HUES64 (cell line): ENCODE measurements around the gene HEMGN.

Experiments
- H3K27ac ChIP-seq: 2 replicates; pipeline ENCODE4 v1.7.0; 2013; ENCODE audit warnings: low read depth, low read length, inconsistent platforms
- H3K27me3 ChIP-seq: 2 replicates; pipeline ENCODE4 v1.6.1; 2013; ENCODE audit warnings: mild to moderate bottlenecking, low read length; ENCODE audit not compliant: insufficient read depth
- H3K36me3 ChIP-seq: 2 replicates; pipeline ENCODE4 v1.6.1; 2013; ENCODE audit warnings: mild to moderate bottlenecking, low read length; ENCODE audit not compliant: insufficient read depth
- H3K4me1 ChIP-seq: 2 replicates; pipeline ENCODE4 v1.6.1; 2013; ENCODE audit warnings: mild to moderate bottlenecking, low read length, moderate library complexity; ENCODE audit not compliant: insufficient read depth
- H3K4me3 ChIP-seq: 2 replicates; pipeline ENCODE4 v1.5.1; 2013; ENCODE audit warnings: mild to moderate bottlenecking, low read length, moderate library complexity
- H3K9ac ChIP-seq: 2 replicates; pipeline ENCODE4 v1.6.1; 2013; ENCODE audit warnings: mild to moderate bottlenecking, low read depth, low read length
- H3K9me3 ChIP-seq: 2 replicates; pipeline ENCODE4 v1.6.1; 2013; ENCODE audit warnings: low read depth, low read length; ENCODE audit not compliant: insufficient read depth
- WGBS: fragments of 150-250, 120-280 bp; methylation state at CpG from one replicate; pipeline ENCODE4 v1.1.7; 2013; ENCODE audit warnings: missing lambda C conversion rate; 5-methylcytosine and 5-hydroxymethylcytosine counted together

Gene HEMGN

DNA sequence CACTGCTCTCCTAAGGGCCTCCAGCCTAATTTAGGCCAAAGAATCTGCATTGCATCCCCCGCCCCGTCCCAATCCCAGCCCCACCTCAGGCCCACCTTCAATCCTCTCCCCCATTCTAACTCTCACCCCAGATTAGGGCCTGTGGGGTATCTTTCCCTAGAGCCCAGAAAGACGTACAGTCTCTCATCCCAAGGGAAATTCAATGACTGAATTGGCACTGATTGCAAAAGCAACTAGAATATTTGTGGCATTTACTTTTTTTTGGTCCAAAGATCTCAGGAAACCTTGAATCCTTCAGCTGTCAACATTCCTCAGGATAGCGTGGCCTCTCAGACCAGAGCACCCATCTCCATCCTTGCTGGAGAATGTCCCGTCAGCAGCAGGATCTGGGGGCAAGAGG lies 46.2 kb downstream of the HEMGN start:
- WGBS: 91% methylated on average over 5 of the region's 5 CpGs

DNA sequence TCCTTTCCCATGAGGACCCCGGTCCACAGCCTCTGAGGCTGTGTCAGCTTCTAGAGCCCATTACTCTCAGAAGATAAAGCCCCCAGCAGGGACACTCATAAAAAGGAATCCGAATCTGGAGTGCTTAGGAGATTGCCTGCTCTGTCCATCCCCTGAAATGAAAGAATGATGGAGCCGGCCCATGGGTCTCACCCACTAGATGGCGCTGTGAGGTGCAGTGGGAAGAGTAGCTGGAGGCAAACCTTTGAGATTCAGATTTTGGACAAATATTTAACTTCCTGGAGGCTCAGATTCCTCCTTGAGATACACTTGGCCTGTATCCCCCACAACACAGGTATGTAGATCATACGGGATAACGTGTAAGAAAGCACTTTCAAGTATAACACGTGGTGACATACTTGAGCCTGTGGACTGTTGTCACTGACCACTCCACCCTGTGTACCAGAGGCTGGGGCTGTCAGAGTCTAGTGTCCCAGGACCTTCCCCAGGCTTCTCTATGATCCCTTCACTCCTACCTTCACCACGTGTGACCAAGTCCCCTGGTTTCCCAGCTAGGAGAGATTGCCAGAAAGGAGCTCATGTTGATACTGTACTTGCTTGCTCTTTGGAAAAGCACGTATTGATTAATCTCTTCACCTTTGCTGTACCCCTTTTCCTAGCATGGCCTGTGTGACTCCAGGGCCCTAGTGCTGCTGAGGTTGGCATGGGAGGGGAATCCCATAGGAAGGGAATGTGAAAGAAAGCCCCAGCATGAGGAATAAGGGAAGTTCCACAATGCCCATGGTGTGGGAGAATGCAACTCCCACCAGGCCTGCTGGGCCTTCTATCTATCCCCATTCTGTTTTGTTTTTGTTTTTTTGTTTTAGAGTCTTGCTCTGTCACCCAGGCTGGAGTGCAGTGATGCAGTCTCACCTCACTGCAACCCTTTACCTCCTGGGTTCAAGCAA lies 47.8 kb downstream of the HEMGN start:
- H3K4me1 ChIP-seq: no peaks in the 10 kb centered on the region; the same call in 1 of the 2 replicates
- 50% methylated on average over 9 of the region's 9 CpGs for WGBS
- H3K27me3 ChIP-seq: no peaks in the 10 kb centered on the region
- H3K9me3 ChIP-seq: no peaks in the 10 kb centered on the region
- H3K36me3 ChIP-seq: no peaks in the 10 kb centered on the region
- H3K27ac ChIP-seq: peak overlapping the region; percentile 42; the same call in 1 of the 2 replicates
- no peak overlapping the region for H3K9ac ChIP-seq
- no peak overlapping the region for H3K4me3 ChIP-seq

More for the DNA sequence above, 46.2 kb downstream of the HEMGN start:
- H3K9me3 ChIP-seq: no peaks in the 10 kb centered on the region
- H3K4me3 ChIP-seq: no peak overlapping the region
- no peaks in the 10 kb centered on the region for H3K36me3 ChIP-seq
- H3K9ac ChIP-seq: no peak overlapping the region
- H3K27me3 ChIP-seq: no peaks in the 10 kb centered on the region
- H3K4me1 ChIP-seq: no peaks in the 10 kb centered on the region; the same call in 1 of the 2 replicates
- H3K27ac ChIP-seq: no peak overlapping the region

DNA sequence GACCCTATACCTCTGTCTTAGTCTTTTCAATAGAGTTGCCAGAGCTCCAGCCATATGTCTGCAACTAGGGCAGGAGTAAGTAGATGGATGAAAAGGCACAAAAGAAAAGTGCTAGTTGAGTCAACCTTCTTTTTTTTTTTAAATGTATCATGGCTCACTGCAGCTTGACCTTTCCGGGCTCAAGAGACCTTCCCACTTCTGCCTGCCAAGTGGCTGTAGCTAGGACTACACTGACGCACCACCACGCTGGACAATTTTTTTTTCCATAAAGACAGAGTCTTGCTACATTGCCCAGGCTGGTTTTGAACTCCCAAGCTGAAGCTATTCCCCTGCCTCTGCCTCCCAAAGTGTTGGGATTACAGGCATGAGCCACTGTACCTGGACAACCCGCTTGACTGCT lies 57.6 kb downstream of the HEMGN start:
- Histone ChIP-seq H3K9me3 (no peaks in the 10 kb centered on the region), H3K4me3 (no peak overlapping the region), H3K36me3 (no peaks in the 10 kb centered on the region), H3K9ac (no peak overlapping the region), H3K27ac (no peak overlapping the region), H3K4me1 (no peaks in the 10 kb centered on the region), H3K27me3 (peaks cover 3% of the 10 kb centered on the region; the same call in 1 of the 2 replicates)
- WGBS: 88% methylated on average over 4 of the region's 4 CpGs
